Gastroesophageal sphincter (tissue), 4 donors: ENCODE results near the gene CACNA1F. TPM values are rescaled to one million over a fixed set of nuclear protein-coding genes. Genes with fewer than 3 reads are reported as not detected.

Experiments
- ATAC-seq: fragments of 150-250 bp; one replicate; pipeline ENCODE4 v1.9.1; 2016; ENCODE audit warnings: mild to moderate bottlenecking, moderate library complexity
- H3K27ac ChIP-seq, 4 donors: fragments of 200-600 bp; sonication (generic) in 3 of 4; 1 replicate in 3 of 4; 2 replicates in 1 of 4; pipeline ENCODE4 v1.5.1; 2016 to 2019
- H3K27me3 ChIP-seq: fragments of 200-600 bp; sonication (generic); one replicate; pipeline ENCODE4 v1.5.1; 2019
- H3K36me3 ChIP-seq, 2 donors: fragments of 200-600 bp; sonication (generic); one replicate each; pipeline ENCODE4 v1.5.1; 2019; ENCODE audit warnings: control low read depth in 1 of 2
- H3K4me1 ChIP-seq, 3 donors: fragments of 200-600 bp; sonication (generic); 1 replicate in 2 of 3; 2 replicates in 1 of 3; pipeline ENCODE4 v1.5.1; 2016 to 2019; ENCODE audit warnings: control low read depth in 2 of 3
- H3K4me3 ChIP-seq, 2 donors: fragments of 200-600 bp; sonication (generic); one replicate each; pipeline ENCODE4 v1.5.1; 2019; ENCODE audit warnings: mild to moderate bottlenecking in 1 of 2, moderate library complexity in 1 of 2
- H3K9me3 ChIP-seq, 3 donors: fragments of 200-600 bp; sonication (generic); one replicate each; pipeline ENCODE4 v1.5.1; 2017 to 2019; ENCODE audit warnings: control low read depth in 2 of 3
- CTCF ChIP-seq, 4 experiments: fragments of 200-600 bp in 2 of 4; fragments of 450-650 bp in 2 of 4; sonication (generic) in 1 of 4; IDR thresholded peaks; one replicate each; pipeline ENCODE4 v1.5.1; 2017 to 2019; ENCODE audit warnings: antibody characterized with exemption in 4 of 4, mild to moderate bottlenecking in 2 of 4, moderate library complexity in 2 of 4
- EP300 ChIP-seq: sonication (generic); formaldehyde crosslinking; IDR thresholded peaks from one replicate; pipeline ENCODE4 v1.6.1; 2017; ENCODE audit warnings: antibody characterized with exemption, mild to moderate bottlenecking
- POLR2A ChIP-seq, 2 donors: fragments of 450-650 bp; IDR thresholded peaks; one replicate each; pipeline ENCODE4 v1.6.1; 2017; ENCODE audit warnings: antibody characterized with exemption in 2 of 2, mild to moderate bottlenecking in 2 of 2, moderate library complexity in 1 of 2
- POLR2AphosphoS5 ChIP-seq: sonication (generic); formaldehyde crosslinking; IDR thresholded peaks from one replicate; pipeline ENCODE4 v1.6.1; 2017; ENCODE audit warnings: antibody characterized with exemption
- WGBS, 2 donors: methylation state at CpG; one replicate each; pipeline ENCODE4 v1.1.5; 2018; ENCODE audit warnings: low coverage in 1 of 2; 5-methylcytosine and 5-hydroxymethylcytosine counted together
- total RNA-seq, 4 donors: library from RNA; depleted of rRNA; stranded (reverse); fragments of >200 nt; gene quantifications; one replicate each; pipeline ENCODE4 v1.1.0, GENCODE V29; 2016

Gene CACNA1F
- total RNA-seq, 4 donors from 2014 or later, result 1.7 TPM; not detected in 3

- Histone ChIP-seq H3K4me1 (no peaks in the 10 kb centered on the region), H3K9me3 (no peaks in the 10 kb centered on the region), H3K27ac (no peak overlapping the region), H3K27me3 (no peaks in the 10 kb centered on the region), H3K4me3 (no peak overlapping the region), H3K36me3 (peaks cover 0 to 7% of the 10 kb centered on the region in 2 donors)
- TF ChIP-seq POLR2A (IDR thresholded peaks at IDR 0.05) (no peak), CTCF (IDR thresholded peaks at IDR 0.05) (no peak), EP300 (no peak), POLR2AphosphoS5 (no peak)
- 86% methylated on average over 1 of the region's 7 CpGs; no CpG with 5 or more reads in 1 of the 2 donors for WGBS, 2 donors
- ATAC-seq, result no peak
These were observed 21.5 kb upstream of the CACNA1F start for GRCh38 chrX:49254639-49255038.

- TF ChIP-seq CTCF (IDR thresholded peaks at IDR 0.05) (no peak), POLR2A (IDR thresholded peaks at IDR 0.05) (no peak), EP300 (no peak)
- no peaks in the 10 kb centered on the region for H3K27me3 ChIP-seq
These were observed 18.2 kb upstream of the CACNA1F start for GRCh38 chrX:49251325-49251724.

GRCh38 chrX:49250578-49250977 is 17.4 kb upstream of the CACNA1F start:
- H3K36me3 ChIP-seq, result peaks cover 0 to 45% of the 10 kb centered on the region in 2 donors
- no peaks in the 10 kb centered on the region for H3K27me3 ChIP-seq
- WGBS, 2 donors, result 85% methylated on average over 5 of the region's 9 CpGs; no CpG with 5 or more reads in 1 of the 2 donors
- H3K4me1 ChIP-seq, result no peaks in the 10 kb centered on the region
- H3K4me3 ChIP-seq, result no peak overlapping the region
- ATAC-seq, result peak; percentile 3
- H3K27ac ChIP-seq, result no peak overlapping the region
- no peaks in the 10 kb centered on the region for H3K9me3 ChIP-seq
- no peak for TF ChIP-seq EP300
- no peak for TF ChIP-seq CTCF (IDR thresholded peaks at IDR 0.05)
- no peak for TF ChIP-seq POLR2A (IDR thresholded peaks at IDR 0.05)
- TF ChIP-seq POLR2AphosphoS5, result no peak

More at GRCh38 chrX:49251325-49251724, 18.2 kb upstream of the CACNA1F start:
- ATAC-seq, result no peak
- Histone ChIP-seq H3K27ac (no peak overlapping the region), H3K9me3 (no peaks in the 10 kb centered on the region), H3K4me3 (no peak overlapping the region), H3K4me1 (no peaks in the 10 kb centered on the region), H3K36me3 (peaks cover 0 to 40% of the 10 kb centered on the region in 2 donors)
- WGBS, 2 donors, result 100% methylated on average over 1 of the region's 13 CpGs; no CpG with 5 or more reads in 1 of the 2 donors

- WGBS, 2 donors, result no CpG with 5 or more reads among the region's 13 CpGs
- H3K27me3 ChIP-seq, result no peaks in the 10 kb centered on the region
- H3K4me1 ChIP-seq, result no peaks in the 10 kb centered on the region
- no peak overlapping the region for H3K27ac ChIP-seq
- H3K36me3 ChIP-seq, result peaks cover 0 to 50% of the 10 kb centered on the region in 2 donors
- TF ChIP-seq POLR2A (IDR thresholded peaks at IDR 0.05) (no peak), POLR2AphosphoS5 (no peak), EP300 (no peak), CTCF (IDR thresholded peaks at IDR 0.05) (no peak)
- no peaks in the 10 kb centered on the region for H3K9me3 ChIP-seq
- ATAC-seq, result peak; percentile 14
- no peak overlapping the region for H3K4me3 ChIP-seq
These were observed 16.9 kb upstream of the CACNA1F start for GRCh38 chrX:49250066-49250465.

- Histone ChIP-seq H3K27me3 (no peaks in the 10 kb centered on the region), H3K4me3 (no peak overlapping the region), H3K36me3 (peaks cover 0 to 54% of the 10 kb centered on the region in 2 donors), H3K4me1 (no peaks in the 10 kb centered on the region), H3K9me3 (no peaks in the 10 kb centered on the region), H3K27ac (no peak overlapping the region)
- no peak for ATAC-seq
- no peak for TF ChIP-seq POLR2AphosphoS5
- TF ChIP-seq CTCF (IDR thresholded peaks at IDR 0.05), result no peak
- TF ChIP-seq EP300, result no peak
- WGBS, 2 donors, result 92% methylated on average over 6 of the region's 9 CpGs; no CpG with 5 or more reads in 1 of the 2 donors
These were observed 16.5 kb upstream of the CACNA1F start for GRCh38 chrX:49249616-49250015.
